HG02885 (cell line): ENCODE results near the gene CELF2.

ENCODE experiments used
- ATAC-seq: cut with Tn5 transposase; IDR thresholded peaks from one replicate; pipeline ENCODE4 v1.9.1; 2021; ENCODE audit warnings: mild to moderate bottlenecking; ENCODE audit not compliant: unreplicated experiment, poor library complexity

CELF2 gene

GRCh38 chr10:11148142-11149028, 130.7 kb downstream of the CELF2 start:
- no peak for ATAC-seq

GRCh38 chr10:11149807-11150141, 132.1 kb downstream of the CELF2 start:
- no peak for ATAC-seq

- ATAC-seq = no peak
These were observed 132.6 kb downstream of the CELF2 start for GRCh38 chr10:11150231-11150731.

GRCh38 chr10:11150879-11151415, 133.3 kb downstream of the CELF2 start:
- no peak for ATAC-seq

GRCh38 chr10:11152801-11153200, 135.1 kb downstream of the CELF2 start:
- ATAC-seq = no peak

GRCh38 chr10:11153245-11153644, 135.6 kb downstream of the CELF2 start:
- ATAC-seq = no peak

- no peak for ATAC-seq
These were observed 136.1 kb downstream of the CELF2 start for GRCh38 chr10:11153766-11154165.

- ATAC-seq = peak; percentile 38
These were observed 136.7 kb downstream of the CELF2 start for GRCh38 chr10:11154333-11154732.

- ATAC-seq = no peak
These were observed 137.3 kb downstream of the CELF2 start for GRCh38 chr10:11154849-11155498.

- peak; percentile 63 for ATAC-seq
These were observed 138.8 kb downstream of the CELF2 start for GRCh38 chr10:11156480-11156879.

- no peak for ATAC-seq
These were observed 139.8 kb downstream of the CELF2 start for GRCh38 chr10:11157292-11158076.

GRCh38 chr10:11158080-11158479, 140.4 kb downstream of the CELF2 start:
- ATAC-seq = no peak

- ATAC-seq = no peak
These were observed 142.0 kb downstream of the CELF2 start for GRCh38 chr10:11159543-11160215.

- ATAC-seq = no peak
These were observed 143.4 kb downstream of the CELF2 start for GRCh38 chr10:11161096-11161495.

- ATAC-seq = no peak
These were observed 144.2 kb downstream of the CELF2 start for GRCh38 chr10:11161910-11162309.

- peak; percentile 71 for ATAC-seq
These were observed 145.3 kb downstream of the CELF2 start for GRCh38 chr10:11162828-11163599.

- ATAC-seq = no peak
These were observed 146.3 kb downstream of the CELF2 start for GRCh38 chr10:11163780-11164550.

- ATAC-seq = no peak
These were observed 146.8 kb downstream of the CELF2 start for GRCh38 chr10:11164551-11164802.
